Glutamatergic neuron (in vitro differentiated cells): ENCODE measurements around the gene ARHGAP10. TPM values are rescaled to one million over a fixed set of nuclear protein-coding genes. Genes with fewer than 3 reads are reported as not detected.

Experiments used
- DNase-seq: peaks from one replicate; pipeline ENCODE4 v3.0.0; 2022
- H3K27ac Mint-ChIP-seq: one replicate; pipeline ENCODE4 v1.8.0; 2020; ENCODE audit warnings: mild to moderate bottlenecking, mixed read lengths, inconsistent platforms; ENCODE audit not compliant: unreplicated experiment
- H3K27me3 Mint-ChIP-seq: one replicate; pipeline ENCODE4 v1.8.0; 2020; ENCODE audit warnings: mild to moderate bottlenecking, moderate library complexity, mixed read lengths, inconsistent platforms; ENCODE audit not compliant: unreplicated experiment
- H3K36me3 Mint-ChIP-seq: one replicate; pipeline ENCODE4 v1.8.0; 2020; ENCODE audit warnings: mild to moderate bottlenecking, mixed read lengths, inconsistent platforms; ENCODE audit not compliant: unreplicated experiment
- H3K4me1 Mint-ChIP-seq: one replicate; pipeline ENCODE4 v1.8.0; 2020; ENCODE audit warnings: mild to moderate bottlenecking, low read depth, mixed read lengths, inconsistent platforms; ENCODE audit not compliant: unreplicated experiment
- H3K4me3 Mint-ChIP-seq: one replicate; pipeline ENCODE4 v1.8.0; 2020; ENCODE audit warnings: mild to moderate bottlenecking, mixed read lengths, inconsistent platforms; ENCODE audit not compliant: unreplicated experiment
- H3K9me3 Mint-ChIP-seq: one replicate; pipeline ENCODE4 v1.8.0; 2020; ENCODE audit warnings: mild to moderate bottlenecking, moderate library complexity, mixed read lengths, inconsistent platforms; ENCODE audit not compliant: unreplicated experiment
- CTCF ChIP-seq: fragments of 200-600 bp; sonication (generic); IDR thresholded peaks from one replicate; pipeline ENCODE4 v1.5.0; 2021; ENCODE audit not compliant: partially characterized antibody, unreplicated experiment
- total RNA-seq: library from RNA; stranded (reverse); fragmentation: NEBNext Ultra II Directional; extraction: Animal tissue kit (Norgen Biotek cat#: 25700); gene quantifications from one replicate; pipeline ENCODE4 v1.2.1, GENCODE V29; 2021; ENCODE audit not compliant: unreplicated experiment

The ARHGAP10 gene
- total RNA-seq, 1 donor from 2014 or later, result 19.7 TPM

DNA sequence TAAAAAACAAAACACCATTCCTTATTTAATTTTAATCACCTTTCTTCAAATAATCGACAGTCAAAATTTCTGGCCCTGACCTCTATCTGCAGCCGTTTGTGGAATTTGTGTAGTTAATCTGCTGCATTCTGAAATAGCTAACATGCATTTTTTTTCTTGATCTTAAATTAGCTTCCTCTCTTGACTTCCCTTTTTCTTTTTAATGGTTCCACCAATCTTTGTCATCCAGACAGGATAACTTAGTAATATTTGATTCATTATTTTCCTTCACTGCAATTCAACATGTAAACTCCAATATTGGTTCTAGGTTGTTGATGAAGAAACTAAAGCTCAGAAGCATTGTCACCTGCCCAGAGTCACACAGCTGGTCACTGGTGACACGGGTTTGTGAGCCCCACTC lies 77.3 kb downstream of the ARHGAP10 start:
- Mint-ChIP-seq H3K9me3 (peaks cover 2% of the 10 kb centered on the region), H3K27me3 (peaks cover 3% of the 10 kb centered on the region), H3K4me3 (no peak overlapping the region), H3K27ac (no peak overlapping the region), H3K36me3 (no peaks in the 10 kb centered on the region), H3K4me1 (peaks cover 12% of the 10 kb centered on the region)
- DNase-seq, result no peak
- TF ChIP-seq CTCF, result no peak

DNA sequence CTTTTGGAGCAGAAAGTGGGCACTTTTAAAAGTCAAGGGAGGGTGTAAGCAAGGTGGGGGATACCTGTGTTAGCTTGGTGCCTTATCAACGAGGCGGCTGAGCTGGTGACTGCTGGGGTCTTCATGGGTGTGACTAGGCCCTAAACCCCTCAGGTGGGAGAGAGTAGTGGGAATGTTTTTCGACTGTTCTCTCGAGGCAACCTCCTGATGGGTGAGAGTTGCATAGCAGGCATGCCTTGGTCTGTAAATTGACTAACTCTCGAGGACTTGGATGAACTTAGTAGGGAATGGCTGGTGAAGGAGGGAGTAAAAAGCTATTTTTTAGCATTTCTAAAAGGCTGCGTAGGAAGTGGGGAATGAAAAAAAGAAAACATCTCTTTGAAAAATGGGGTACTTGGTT lies 80.0 kb downstream of the ARHGAP10 start:
- no peaks in the 10 kb centered on the region for H3K9me3 Mint-ChIP-seq
- no peak overlapping the region for H3K4me3 Mint-ChIP-seq
- no peaks in the 10 kb centered on the region for H3K36me3 Mint-ChIP-seq
- no peak for TF ChIP-seq CTCF
- peaks cover 3% of the 10 kb centered on the region for H3K27me3 Mint-ChIP-seq
- H3K4me1 Mint-ChIP-seq, result peaks cover 8% of the 10 kb centered on the region
- DNase-seq, result no peak
- H3K27ac Mint-ChIP-seq, result no peak overlapping the region

DNA sequence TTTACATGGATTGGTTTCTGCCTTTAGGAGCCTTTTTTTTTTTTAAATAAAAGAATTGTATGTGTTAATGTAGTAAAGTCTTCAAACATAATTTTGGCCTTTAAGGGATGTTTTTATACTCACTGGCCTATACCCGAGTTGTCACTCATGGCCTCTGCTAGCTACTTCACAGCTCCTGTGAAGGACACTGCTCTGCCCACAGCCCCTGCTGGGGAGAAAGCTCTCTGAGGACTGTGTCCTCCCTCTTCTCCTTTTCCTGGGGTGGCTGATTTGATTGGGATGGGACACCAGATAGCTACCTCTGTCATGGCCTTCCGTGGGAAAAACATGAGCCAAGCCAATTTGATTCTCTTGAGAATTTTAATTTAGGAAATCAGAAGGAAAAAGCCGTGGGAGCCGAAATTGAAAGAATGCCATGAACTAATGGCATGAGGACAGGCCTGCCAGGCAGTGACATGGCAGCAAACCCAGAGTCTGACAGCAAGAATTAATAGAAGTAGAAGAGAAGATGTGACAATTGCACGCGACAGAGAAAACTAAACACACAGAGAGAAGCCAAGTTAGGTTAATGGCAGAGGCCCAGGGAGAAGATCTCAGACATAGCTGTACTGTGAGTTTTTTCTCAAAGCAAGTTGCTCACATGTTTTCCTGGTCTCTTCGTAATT lies 81.4 kb downstream of the ARHGAP10 start:
- Mint-ChIP-seq H3K27me3 (peaks cover 3% of the 10 kb centered on the region), H3K4me1 (peaks cover 7% of the 10 kb centered on the region), H3K27ac (no peak overlapping the region), H3K4me3 (no peak overlapping the region), H3K9me3 (no peaks in the 10 kb centered on the region), H3K36me3 (no peaks in the 10 kb centered on the region)
- no peak for DNase-seq
- no peak for TF ChIP-seq CTCF

GRCh38 chr4:147813973-147814372 lies 82.1 kb downstream of the ARHGAP10 start:
- peaks cover 5% of the 10 kb centered on the region for H3K4me1 Mint-ChIP-seq

More at GRCh38 chr4:147813973-147814372, 82.1 kb downstream of the ARHGAP10 start:
- no peak overlapping the region for H3K27ac Mint-ChIP-seq
- DNase-seq, result no peak
- H3K36me3 Mint-ChIP-seq, result no peaks in the 10 kb centered on the region
- H3K4me3 Mint-ChIP-seq, result no peak overlapping the region
- H3K27me3 Mint-ChIP-seq, result peaks cover 1% of the 10 kb centered on the region
- no peak for TF ChIP-seq CTCF
- no peaks in the 10 kb centered on the region for H3K9me3 Mint-ChIP-seq
